ENCODE measurements around the gene ZC3H15.
"Not testable (repeated sequence)": the region's sequence is repeated elsewhere in the genome, so short reads cannot be mapped to it uniquely, and the experiment has no call there.

Gene ZC3H15

GRCh38 chr2:186474239-186474638 lies 11.8 kb upstream of the ZC3H15 start:
- DNase-seq, H3K27me3 Mint-ChIP-seq, H3K36me3 Mint-ChIP-seq, H3K4me1 Mint-ChIP-seq, H3K4me3 Mint-ChIP-seq, H3K27ac Mint-ChIP-seq, H3K9me3 Mint-ChIP-seq, CTCF ChIA-PET: not testable (repeated sequence)

- no peak overlapping the region for H3K4me3 Mint-ChIP-seq
- no peaks in the 10 kb centered on the region for H3K36me3 Mint-ChIP-seq
- no peak for DNase-seq
- peaks cover 1% of the 10 kb centered on the region for H3K9me3 Mint-ChIP-seq
- H3K27ac Mint-ChIP-seq: no peak overlapping the region
- CTCF ChIA-PET: no interaction called here
- peaks cover 5% of the 10 kb centered on the region for H3K4me1 Mint-ChIP-seq
- H3K27me3 Mint-ChIP-seq: no peaks in the 10 kb centered on the region
These were observed 8.3 kb upstream of the ZC3H15 start for GRCh38 chr2:186477790-186478189.

GRCh38 chr2:186480991-186481390 lies 5.1 kb upstream of the ZC3H15 start:
- Mint-ChIP-seq H3K4me1 (peaks cover 25% of the 10 kb centered on the region), H3K27me3 (no peaks in the 10 kb centered on the region), H3K4me3 (no peak overlapping the region), H3K36me3 (no peaks in the 10 kb centered on the region), H3K27ac (no peak overlapping the region), H3K9me3 (no peaks in the 10 kb centered on the region)
- CTCF ChIA-PET: interaction anchor here (1.1 kb wide), 1 partner anchor 23 kb away, joined by 3 read pairs; no protein-coding TSS in a partner anchor
- no peak for DNase-seq

- Mint-ChIP-seq H3K27me3 (no peaks in the 10 kb centered on the region), H3K9me3 (no peaks in the 10 kb centered on the region), H3K36me3 (peaks cover 6% of the 10 kb centered on the region), H3K4me1 (peaks cover 43% of the 10 kb centered on the region), H3K4me3 (peak overlapping the region; percentile 32), H3K27ac (no peak overlapping the region)
- no peak for DNase-seq
- CTCF ChIA-PET: no interaction called here
These were observed 1.9 kb upstream of the ZC3H15 start for GRCh38 chr2:186484062-186484735.

GRCh38 chr2:186485576-186485870 lies 537 bp upstream of the ZC3H15 start:
- peaks cover 11% of the 10 kb centered on the region for H3K36me3 Mint-ChIP-seq
- H3K4me3 Mint-ChIP-seq: peak overlapping the region; percentile 96
- H3K27ac Mint-ChIP-seq: peak overlapping the region; percentile 97
- no peak for DNase-seq
- no peaks in the 10 kb centered on the region for H3K27me3 Mint-ChIP-seq
- peaks cover 53% of the 10 kb centered on the region for H3K4me1 Mint-ChIP-seq
- CTCF ChIA-PET: interaction anchor here (1.1 to 1.3 kb wide), 3 partner anchors 17 to 25 kb away, joined by 3 to 7 read pairs (median 4); no protein-coding TSS in a partner anchor
- H3K9me3 Mint-ChIP-seq: no peaks in the 10 kb centered on the region

- DNase-seq: no peak
- H3K36me3 Mint-ChIP-seq: peaks cover 11% of the 10 kb centered on the region
- no peaks in the 10 kb centered on the region for H3K27me3 Mint-ChIP-seq
- H3K4me1 Mint-ChIP-seq: peaks cover 66% of the 10 kb centered on the region
- no peaks in the 10 kb centered on the region for H3K9me3 Mint-ChIP-seq
- peak overlapping the region; percentile 97 for H3K27ac Mint-ChIP-seq
- CTCF ChIA-PET: interaction anchor here (0.9 to 1.1 kb wide), 2 partner anchors 26 to 103 kb away, joined by 3 read pairs; no protein-coding TSS in a partner anchor
- peak overlapping the region; percentile 96 for H3K4me3 Mint-ChIP-seq
These were observed 889 bp downstream of the ZC3H15 start for GRCh38 chr2:186486651-186487647.

GRCh38 chr2:186493564-186494085 lies 7.6 kb downstream of the ZC3H15 start:
- no peaks in the 10 kb centered on the region for H3K9me3 Mint-ChIP-seq
- H3K36me3 Mint-ChIP-seq: peaks cover 29% of the 10 kb centered on the region
- no peak overlapping the region for H3K4me3 Mint-ChIP-seq
- H3K4me1 Mint-ChIP-seq: peaks cover 35% of the 10 kb centered on the region
- no peaks in the 10 kb centered on the region for H3K27me3 Mint-ChIP-seq
- H3K27ac Mint-ChIP-seq: no peak overlapping the region
- no peak for DNase-seq
- CTCF ChIA-PET: interaction anchor here (0.9 kb wide), 1 partner anchor 10 kb away, joined by 3 read pairs; no protein-coding TSS in a partner anchor

- Mint-ChIP-seq H3K9me3 (no peaks in the 10 kb centered on the region), H3K27ac (no peak overlapping the region), H3K36me3 (peaks cover 38% of the 10 kb centered on the region), H3K4me1 (peaks cover 13% of the 10 kb centered on the region), H3K27me3 (no peaks in the 10 kb centered on the region), H3K4me3 (no peak overlapping the region)
- no peak for DNase-seq
- CTCF ChIA-PET: interaction anchor here (1.0 kb wide), 1 partner anchor 9 kb away, joined by 5 read pairs; no protein-coding TSS in a partner anchor
These were observed 10.3 kb downstream of the ZC3H15 start for GRCh38 chr2:186496401-186496800.

- CTCF ChIA-PET: no interaction called here
- Mint-ChIP-seq H3K4me1 (peaks cover 6% of the 10 kb centered on the region), H3K27ac (no peak overlapping the region), H3K36me3 (peaks cover 39% of the 10 kb centered on the region), H3K27me3 (no peaks in the 10 kb centered on the region), H3K9me3 (no peaks in the 10 kb centered on the region), H3K4me3 (no peak overlapping the region)
- no peak for DNase-seq
These were observed 11.9 kb downstream of the ZC3H15 start for GRCh38 chr2:186497928-186498327.

- Mint-ChIP-seq H3K4me1 (peaks cover 5% of the 10 kb centered on the region), H3K4me3 (no peak overlapping the region), H3K27ac (no peak overlapping the region), H3K36me3 (peaks cover 41% of the 10 kb centered on the region), H3K27me3 (no peaks in the 10 kb centered on the region), H3K9me3 (no peaks in the 10 kb centered on the region)
- no peak for DNase-seq
- CTCF ChIA-PET: interaction anchor here (0.9 to 2.1 kb wide), 2 partner anchors 11 to 143 kb away, joined by 3 to 6 read pairs; no protein-coding TSS in a partner anchor
These were observed 12.8 kb downstream of the ZC3H15 start for GRCh38 chr2:186498834-186499233.

- no peak for DNase-seq
- CTCF ChIA-PET: interaction anchor here (1.0 to 5.1 kb wide), 14 partner anchors 10 to 147 kb away, joined by 3 to 90 read pairs (median 4); partner anchors contain the start of genes ITGAV and ZC3H15
- H3K36me3 Mint-ChIP-seq: peaks cover 53% of the 10 kb centered on the region
- no peaks in the 10 kb centered on the region for H3K9me3 Mint-ChIP-seq
- peak overlapping the region; percentile 22 for H3K27ac Mint-ChIP-seq
- H3K4me1 Mint-ChIP-seq: peaks cover 6% of the 10 kb centered on the region
- no peaks in the 10 kb centered on the region for H3K27me3 Mint-ChIP-seq
- H3K4me3 Mint-ChIP-seq: no peak overlapping the region
These were observed 18.0 kb downstream of the ZC3H15 start for GRCh38 chr2:186503827-186504606.

- CTCF ChIA-PET: interaction anchor here (0.8 to 1.7 kb wide), 2 partner anchors 20 to 133 kb away, joined by 3 to 4 read pairs; no protein-coding TSS in a partner anchor
- DNase-seq: no peak
- Mint-ChIP-seq H3K4me3 (no peak overlapping the region), H3K27ac (no peak overlapping the region), H3K9me3 (no peaks in the 10 kb centered on the region), H3K36me3 (peaks cover 35% of the 10 kb centered on the region), H3K27me3 (no peaks in the 10 kb centered on the region), H3K4me1 (peaks cover 2% of the 10 kb centered on the region)
These were observed 22.2 kb downstream of the ZC3H15 start for GRCh38 chr2:186508263-186508662.

GRCh38 chr2:186515376-186515775 lies 29.3 kb downstream of the ZC3H15 start:
- H3K4me3 Mint-ChIP-seq: no peak overlapping the region
- no peaks in the 10 kb centered on the region for H3K9me3 Mint-ChIP-seq
- DNase-seq: no peak
- no peaks in the 10 kb centered on the region for H3K27me3 Mint-ChIP-seq
- CTCF ChIA-PET: no interaction called here
- H3K36me3 Mint-ChIP-seq: peaks cover 24% of the 10 kb centered on the region
- H3K4me1 Mint-ChIP-seq: no peaks in the 10 kb centered on the region
- no peak overlapping the region for H3K27ac Mint-ChIP-seq

Data from activated naive CD4-positive, alpha-beta T cell treated with anti-CD3 and anti-CD28 coated beads, Interleukin-2, amount 10 ng/mL, durations not matched to agents 7 days and 5 days (primary cell).